Measurements from ENCODE around the gene SVIL.
"Not testable (repeated sequence)": the region's sequence is repeated elsewhere in the genome, so short reads cannot be mapped to it uniquely, and the experiment has no call there.

SVIL gene

GRCh38 chr10:29535012-29535777 is 99.6 kb downstream of the SVIL start:
- no peak for DNase-seq

DNA sequence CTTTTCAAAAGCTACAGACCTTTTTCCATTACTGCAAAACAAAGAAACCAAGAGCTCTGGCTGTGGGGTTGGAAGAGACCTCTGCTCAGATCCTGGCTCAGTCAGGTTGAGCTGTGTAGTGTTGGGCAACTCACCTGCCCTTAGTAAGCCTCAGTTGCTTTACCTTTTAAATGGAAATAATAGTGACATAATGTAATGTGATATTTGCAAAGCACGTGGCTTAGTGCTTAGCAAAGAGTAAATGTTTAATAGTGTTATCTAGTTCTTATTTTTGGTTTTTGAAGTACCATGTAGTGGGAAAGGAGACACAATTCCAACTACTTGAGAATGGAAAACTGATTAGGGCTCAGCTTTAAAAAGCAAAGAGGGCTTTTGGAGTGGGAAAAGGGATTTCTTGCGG is 100.2 kb downstream of the SVIL start:
- DNase-seq = no peak

- no peak for DNase-seq
Observed at GRCh38 chr10:29533696-29534285, 101.0 kb downstream of the SVIL start.

- no peak for DNase-seq
Observed at GRCh38 chr10:29533046-29533445, 101.7 kb downstream of the SVIL start.

DNA sequence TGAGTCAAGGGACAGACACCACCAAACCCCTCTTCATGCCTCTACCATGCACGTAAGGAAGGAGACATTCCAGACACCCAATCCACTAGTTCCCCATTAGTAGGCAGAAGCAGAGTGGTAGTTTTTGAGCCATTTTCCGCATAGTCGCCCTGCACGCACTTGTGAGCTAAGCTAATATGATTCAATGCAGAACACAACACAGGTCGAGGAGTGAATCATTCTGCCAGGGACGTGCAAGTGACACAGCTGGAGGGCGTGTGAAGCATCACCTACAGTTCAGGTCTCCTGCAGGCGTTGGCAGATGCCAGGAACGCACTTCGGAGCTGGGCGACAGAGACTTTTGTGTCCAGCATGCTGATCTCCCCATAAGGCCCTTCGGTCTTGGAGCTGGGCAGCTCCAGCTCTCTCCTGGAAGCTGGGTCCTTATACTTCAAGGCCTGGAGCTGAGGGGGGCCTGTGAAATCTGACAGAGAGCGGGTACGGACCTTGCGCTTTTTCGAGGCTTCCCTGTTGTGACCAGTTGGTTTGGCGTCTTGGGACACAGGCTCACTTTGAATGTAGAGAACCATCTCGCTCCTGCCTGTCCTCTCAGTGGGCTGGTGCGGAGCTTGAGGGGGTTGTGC is 102.4 kb downstream of the SVIL start:
- DNase-seq = no peak

GRCh38 chr10:29530112-29530976 is 104.4 kb downstream of the SVIL start:
- no peak for DNase-seq

DNA sequence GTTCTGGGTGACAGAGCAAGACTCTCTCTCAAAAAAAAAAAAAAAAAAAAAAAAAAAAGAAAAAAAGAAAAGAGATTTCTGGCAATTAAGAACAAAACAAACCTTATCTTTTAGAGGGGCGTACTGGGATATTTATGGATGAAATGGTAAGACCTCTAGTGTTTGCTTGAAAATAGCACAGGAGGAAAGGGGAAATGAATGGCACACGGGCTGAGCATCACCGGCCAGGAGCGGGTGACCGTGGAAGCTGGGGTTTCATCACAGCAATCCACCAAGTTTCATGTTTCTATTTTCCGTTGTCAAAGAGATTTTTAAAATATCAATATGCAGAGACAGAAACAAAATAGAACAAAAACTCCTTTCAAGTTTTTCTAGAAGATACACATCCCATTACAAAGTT is 105.6 kb downstream of the SVIL start:
- DNase-seq = no peak

DNA sequence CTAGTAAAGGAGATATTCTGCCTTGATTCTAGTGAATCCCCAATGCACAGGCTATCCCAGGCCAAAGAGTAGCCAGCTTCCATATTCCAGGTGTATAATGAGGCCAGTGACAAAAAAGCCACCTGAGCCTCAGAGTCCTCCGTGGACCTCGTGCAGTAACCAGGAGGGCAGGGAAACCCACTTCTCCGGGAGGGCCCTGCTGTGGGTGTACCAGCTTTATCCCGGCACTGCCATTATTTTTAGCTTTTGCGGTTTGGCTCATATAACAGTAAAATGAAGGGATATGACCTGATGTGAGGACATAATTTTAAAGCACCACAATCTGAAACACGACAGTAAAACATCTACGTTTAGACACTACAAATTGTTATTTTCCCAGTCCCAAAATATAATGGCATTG is 109.0 kb downstream of the SVIL start:
- no peak for DNase-seq

DNA sequence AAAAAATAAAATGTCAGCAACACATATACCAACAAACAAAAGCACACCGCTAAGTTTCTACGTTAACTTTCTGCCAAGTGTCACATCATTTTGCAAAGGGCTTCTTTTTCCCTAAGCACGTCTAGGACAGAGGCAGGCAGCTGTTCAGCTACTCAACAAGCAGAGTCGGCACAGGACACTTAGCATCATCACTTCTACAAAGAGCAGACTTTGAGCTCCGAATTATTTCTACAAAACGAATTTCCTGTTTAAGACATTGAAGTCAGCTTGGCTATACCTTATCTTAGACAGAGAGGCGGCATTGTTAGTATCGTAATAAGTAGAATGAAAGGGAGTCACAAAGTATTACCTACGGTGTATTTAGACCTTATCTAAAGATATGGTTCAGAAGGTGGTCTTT is 110.1 kb downstream of the SVIL start:
- no peak for DNase-seq

DNA sequence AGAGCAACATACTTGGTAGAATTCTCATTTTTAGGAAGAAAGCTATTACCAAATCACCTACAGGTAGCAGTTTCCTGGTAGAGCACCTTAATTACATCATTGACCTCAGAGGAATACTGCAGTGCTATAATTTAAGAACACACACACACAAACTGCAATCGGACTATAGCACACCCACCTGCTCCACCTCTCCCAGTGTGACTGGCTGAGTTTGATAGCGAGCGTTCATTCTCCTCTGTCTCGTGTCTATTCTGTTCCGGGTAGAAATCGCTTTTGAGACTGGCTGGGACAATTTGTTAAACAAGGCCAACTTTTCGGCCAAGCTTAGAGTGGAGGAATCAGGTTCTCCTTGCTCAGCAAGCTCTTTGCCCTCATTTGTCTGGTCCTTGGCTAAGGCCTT is 110.5 kb downstream of the SVIL start:
- no peak for DNase-seq

GRCh38 chr10:29522918-29523317 is 111.9 kb downstream of the SVIL start:
- no peak for DNase-seq

- no peak for DNase-seq
Observed at GRCh38 chr10:29522061-29522855, 112.5 kb downstream of the SVIL start.

GRCh38 chr10:29519659-29520058 is 115.1 kb downstream of the SVIL start:
- DNase-seq = no peak

DNA sequence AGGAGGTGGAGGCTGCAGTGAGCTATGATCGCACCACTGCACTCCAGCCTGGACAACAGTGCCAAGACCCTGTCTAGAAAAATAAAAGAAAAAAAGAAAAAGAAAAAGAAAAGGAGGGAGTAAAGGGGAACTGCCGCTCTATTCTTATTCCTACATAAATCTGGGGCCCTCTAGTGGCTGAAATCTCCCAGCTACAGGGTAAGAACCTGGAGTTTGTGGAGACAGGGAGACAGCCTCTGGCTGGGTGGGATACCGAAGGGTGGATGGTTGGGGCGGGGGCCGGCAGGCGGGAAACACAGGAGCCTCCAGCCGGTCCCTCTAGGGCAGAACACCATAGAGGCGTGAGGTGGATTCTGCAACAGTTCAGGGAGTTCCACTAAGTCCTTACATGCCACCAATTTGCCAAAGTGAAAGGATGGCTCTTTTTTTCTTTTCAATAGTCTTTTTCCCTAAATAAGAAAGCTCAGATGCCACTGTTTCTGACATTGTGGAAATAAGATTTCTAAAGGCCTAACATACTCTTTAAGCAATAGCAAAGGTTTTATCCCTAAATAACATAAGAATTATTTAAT is 117.3 kb downstream of the SVIL start:
- DNase-seq = no peak

- not testable (repeated sequence) for DNase-seq
Observed at GRCh38 chr10:29516309-29516932, 118.3 kb downstream of the SVIL start.

DNA sequence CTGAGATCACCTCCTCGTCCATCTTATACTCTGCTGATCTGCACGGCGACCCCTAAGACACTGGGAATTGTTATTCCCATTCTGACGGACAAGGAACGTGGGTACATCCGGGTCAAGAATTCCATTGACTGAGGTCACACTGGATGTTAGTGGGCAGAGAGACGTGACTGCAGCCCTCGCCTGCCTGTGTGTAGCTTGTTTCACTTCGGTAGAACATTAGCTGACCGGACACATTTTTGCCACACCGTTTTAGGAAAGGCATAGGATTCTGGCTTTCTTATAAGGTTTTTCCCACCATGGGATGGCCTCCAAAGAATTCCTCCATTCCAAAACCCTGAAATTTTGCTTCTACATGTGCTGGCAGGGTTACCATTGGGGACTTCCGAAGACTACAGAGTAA is 118.9 kb downstream of the SVIL start:
- not testable (repeated sequence) for DNase-seq

DNA sequence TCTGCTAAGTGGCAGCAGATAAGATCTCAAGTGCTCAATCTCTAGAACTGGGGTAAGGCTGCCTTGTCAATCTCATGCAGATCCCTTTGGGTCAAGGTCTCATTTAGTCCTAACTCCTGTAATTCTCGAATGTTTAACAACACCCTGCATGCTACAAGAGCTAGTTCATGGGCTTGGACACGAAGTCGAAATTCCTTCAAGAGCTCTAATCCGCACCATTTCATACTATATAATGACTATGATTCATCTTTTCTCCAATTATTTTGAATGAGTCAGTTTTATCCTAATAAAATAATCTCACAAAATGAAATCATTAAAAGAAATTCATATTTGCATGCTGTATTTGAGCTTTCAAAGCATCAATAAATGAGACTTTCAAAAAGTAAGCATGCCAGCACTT is 119.7 kb downstream of the SVIL start:
- DNase-seq = not testable (repeated sequence)

DNA sequence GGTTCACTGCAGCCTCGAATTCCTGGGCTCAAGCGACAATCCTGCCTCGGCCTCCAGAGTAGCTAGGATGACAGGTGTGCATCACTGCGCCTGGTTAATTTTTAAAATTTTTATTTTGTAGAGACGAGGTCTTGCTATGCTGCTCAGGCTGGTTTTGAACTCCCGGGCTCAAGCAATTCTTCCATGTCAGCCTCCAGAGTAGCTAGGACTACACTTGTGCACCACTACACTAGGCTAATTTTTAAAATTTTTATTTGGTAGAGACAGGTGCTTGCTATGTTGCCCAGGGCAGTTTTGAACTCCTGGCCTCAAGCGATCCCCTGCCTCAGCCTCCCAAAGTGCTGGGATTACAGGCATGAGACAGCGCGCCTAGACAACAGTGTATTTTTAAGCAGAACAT is 120.5 kb downstream of the SVIL start:
- DNase-seq = no peak

GRCh38 chr10:29512425-29512974 is 122.3 kb downstream of the SVIL start:
- no peak for DNase-seq

DNA sequence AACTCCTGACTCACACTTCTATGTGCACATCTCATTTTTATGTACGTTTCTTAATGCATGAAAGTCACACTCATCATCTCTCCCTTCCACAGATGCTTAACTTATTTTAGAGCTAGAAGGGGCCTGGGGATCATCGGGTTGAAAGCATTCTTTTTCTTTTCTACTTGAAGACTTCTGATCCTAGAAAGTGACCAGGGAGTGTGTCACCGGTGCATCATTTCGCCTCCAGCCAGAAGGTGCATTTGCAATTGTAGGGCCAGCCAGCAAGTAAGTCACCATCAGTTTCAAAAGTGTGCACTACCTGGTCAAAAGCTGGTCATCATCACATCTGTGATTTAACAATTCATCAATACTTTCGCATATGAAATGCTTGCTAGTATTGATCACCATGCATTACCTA is 123.0 kb downstream of the SVIL start:
- not testable (repeated sequence) for DNase-seq

DNA sequence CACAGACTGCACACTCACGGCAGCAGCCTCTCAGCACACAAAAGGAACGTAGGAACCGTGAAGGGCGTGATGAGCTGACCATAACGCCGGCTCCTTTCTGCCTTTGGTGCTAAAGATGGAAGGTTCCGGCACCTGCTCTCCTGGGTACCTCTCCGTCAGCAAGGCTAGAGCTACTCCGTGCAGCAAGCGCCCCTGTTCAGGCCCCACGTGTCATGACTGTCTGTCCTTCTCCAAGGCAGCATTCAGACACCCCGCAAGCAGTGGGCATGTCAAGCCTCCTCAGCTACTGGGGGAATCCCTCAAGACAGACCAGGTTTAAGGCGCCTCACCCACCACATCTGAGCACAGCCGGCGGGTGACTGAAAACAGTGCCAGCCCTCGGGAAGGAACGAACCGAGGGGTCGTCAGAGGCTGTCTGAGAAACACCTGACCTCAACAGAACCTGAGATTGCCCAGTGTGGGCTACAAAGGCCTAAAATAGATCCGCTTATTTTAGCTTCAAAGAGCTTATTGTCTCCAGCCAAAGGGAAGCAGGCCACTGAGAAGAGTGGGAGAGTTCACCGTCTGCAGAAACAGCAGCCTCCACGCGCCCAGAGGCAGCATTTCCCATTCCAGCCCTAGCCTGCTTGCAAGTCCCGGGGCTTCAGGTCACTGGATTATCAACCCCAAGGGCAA is 124.2 kb downstream of the SVIL start:
- not testable (repeated sequence) for DNase-seq

Measured in activated CD4-positive, alpha-beta T cell treated with anti-CD3 and anti-CD28 coated beads, Interleukin-10, Interleukin-2, amounts not matched to agents 100 ng/mL and 50 ng/mL, durations not matched to agents 16 hours and 8 hours (primary cell).